RKO (cell line): Measurements from ENCODE around the gene R3HDM2.
"Not testable (repeated sequence)": the region's sequence is repeated elsewhere in the genome, so short reads cannot be mapped to it uniquely, and the experiment has no call there.

ENCODE experiments used
- DNase-seq: peaks from one replicate; pipeline ENCODE4 v3.0.0-alpha.2; 2016; ENCODE audit warnings: low spot score

The R3HDM2 gene

GRCh38 chr12:57426948-57427347 is 3.9 kb downstream of the R3HDM2 start:
- not testable (repeated sequence) for DNase-seq

- no peak for DNase-seq
Measured at GRCh38 chr12:57420482-57420881, 10.4 kb downstream of the R3HDM2 start.

- DNase-seq = no peak
Measured at GRCh38 chr12:57419495-57419894, 11.3 kb downstream of the R3HDM2 start.

- no peak for DNase-seq
Measured at GRCh38 chr12:57418255-57418654, 12.6 kb downstream of the R3HDM2 start.

GRCh38 chr12:57416039-57416996 is 14.5 kb downstream of the R3HDM2 start:
- DNase-seq = peak; percentile 51

- DNase-seq = no peak
Measured at GRCh38 chr12:57415088-57415487, 15.8 kb downstream of the R3HDM2 start.

GRCh38 chr12:57414160-57414559 is 16.7 kb downstream of the R3HDM2 start:
- not testable (repeated sequence) for DNase-seq

GRCh38 chr12:57410534-57410933 is 20.3 kb downstream of the R3HDM2 start:
- DNase-seq = no peak

GRCh38 chr12:57404966-57405640 is 25.7 kb downstream of the R3HDM2 start:
- DNase-seq = no peak

GRCh38 chr12:57402156-57402555 is 28.7 kb downstream of the R3HDM2 start:
- not testable (repeated sequence) for DNase-seq

- DNase-seq = no peak
Measured at GRCh38 chr12:57401165-57401564, 29.7 kb downstream of the R3HDM2 start.

GRCh38 chr12:57399718-57400463 is 31.0 kb downstream of the R3HDM2 start:
- not testable (repeated sequence) for DNase-seq

- no peak for DNase-seq
Measured at GRCh38 chr12:57397441-57397840, 33.4 kb downstream of the R3HDM2 start.

GRCh38 chr12:57395121-57395520 is 35.7 kb downstream of the R3HDM2 start:
- no peak for DNase-seq

- no peak for DNase-seq
Measured at GRCh38 chr12:57390174-57390573, 40.7 kb downstream of the R3HDM2 start.

- peak; percentile 99 for DNase-seq
Measured at GRCh38 chr12:57389033-57389432, 41.8 kb downstream of the R3HDM2 start.

GRCh38 chr12:57388425-57388824 is 42.4 kb downstream of the R3HDM2 start:
- no peak for DNase-seq

- no peak for DNase-seq
Measured at GRCh38 chr12:57386187-57386720, 44.6 kb downstream of the R3HDM2 start.

- no peak for DNase-seq
Measured at GRCh38 chr12:57385586-57385985, 45.3 kb downstream of the R3HDM2 start.

GRCh38 chr12:57384478-57384877 is 46.4 kb downstream of the R3HDM2 start:
- DNase-seq = no peak

GRCh38 chr12:57381693-57382220 is 49.1 kb downstream of the R3HDM2 start:
- DNase-seq = no peak

- DNase-seq = no peak
Measured at GRCh38 chr12:57380300-57380699, 50.5 kb downstream of the R3HDM2 start.
